22Rv1 (cell line): ENCODE measurements around the gene METTL15.
"Not testable (repeated sequence)": the region's sequence is repeated elsewhere in the genome, so short reads cannot be mapped to it uniquely, and the experiment has no call there.

Experiments
- H3K27ac ChIP-seq: fragments of 450-650 bp; 2 replicates; pipeline ENCODE4 v1.5.1; 2017
- CTCF ChIP-seq: fragments of 450-650 bp; IDR thresholded peaks from 2 replicates; pipeline ENCODE4 v1.5.1; 2017; ENCODE audit warnings: mild to moderate bottlenecking
- ZFX ChIP-seq: fragments of 450-650 bp; IDR thresholded peaks from 2 replicates; pipeline ENCODE4 v1.6.1; 2017; ENCODE audit warnings: antibody characterized with exemption, borderline replicate concordance

The METTL15 gene

GRCh38 chr11:28114116-28114515 is 5.9 kb downstream of the METTL15 start:
- H3K27ac ChIP-seq = no peak overlapping the region

DNA sequence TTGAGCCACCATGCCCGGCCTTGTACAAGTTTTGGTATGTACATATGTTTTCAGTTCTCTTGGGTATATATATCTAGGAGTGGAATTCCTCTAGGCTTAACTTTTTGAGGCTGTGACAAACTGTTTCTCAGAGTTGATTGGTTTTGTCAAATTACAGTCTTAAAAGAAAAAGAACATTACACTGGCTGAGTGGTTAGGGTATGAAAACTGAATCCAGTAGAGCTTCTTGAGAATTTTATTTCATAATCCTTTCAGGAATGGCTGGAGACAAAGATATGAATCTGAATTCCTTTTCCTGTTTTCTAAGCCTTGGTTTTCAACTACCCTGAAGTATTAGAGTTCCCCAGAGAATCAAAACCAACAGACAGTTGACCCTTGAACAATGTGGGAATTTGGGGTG is 6.5 kb downstream of the METTL15 start:
- H3K27ac ChIP-seq = no peak overlapping the region
- TF ChIP-seq CTCF (no peak), ZFX (no peak)

More at GRCh38 chr11:28114116-28114515, 5.9 kb downstream of the METTL15 start:
- no peak for TF ChIP-seq ZFX
- no peak for TF ChIP-seq CTCF

GRCh38 chr11:28117712-28118111 is 9.5 kb downstream of the METTL15 start:
- TF ChIP-seq CTCF (no peak), ZFX (no peak)
- H3K27ac ChIP-seq = no peak overlapping the region

DNA sequence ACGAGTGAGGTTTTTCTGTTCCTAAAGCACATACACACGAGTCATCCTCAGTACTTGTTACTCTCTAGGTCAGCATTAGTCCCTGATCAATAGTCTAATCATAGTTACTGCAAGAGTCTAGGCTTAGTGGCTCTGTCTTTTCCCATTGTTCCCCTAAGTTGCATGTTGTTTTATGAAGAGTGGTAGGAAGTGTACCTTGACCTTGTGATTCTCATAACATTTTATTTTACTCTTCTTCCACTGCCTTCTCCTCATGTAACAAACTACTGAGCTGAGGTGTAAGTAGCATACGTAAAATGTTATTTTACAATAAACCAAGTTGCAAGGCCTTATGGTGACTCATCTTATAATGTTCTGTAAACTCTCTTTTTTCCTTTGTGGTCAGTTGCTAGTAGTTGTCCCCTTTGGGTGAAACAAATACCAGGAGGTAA is 15.0 kb downstream of the METTL15 start:
- no peak overlapping the region for H3K27ac ChIP-seq
- no peak for TF ChIP-seq ZFX
- no peak for TF ChIP-seq CTCF

DNA sequence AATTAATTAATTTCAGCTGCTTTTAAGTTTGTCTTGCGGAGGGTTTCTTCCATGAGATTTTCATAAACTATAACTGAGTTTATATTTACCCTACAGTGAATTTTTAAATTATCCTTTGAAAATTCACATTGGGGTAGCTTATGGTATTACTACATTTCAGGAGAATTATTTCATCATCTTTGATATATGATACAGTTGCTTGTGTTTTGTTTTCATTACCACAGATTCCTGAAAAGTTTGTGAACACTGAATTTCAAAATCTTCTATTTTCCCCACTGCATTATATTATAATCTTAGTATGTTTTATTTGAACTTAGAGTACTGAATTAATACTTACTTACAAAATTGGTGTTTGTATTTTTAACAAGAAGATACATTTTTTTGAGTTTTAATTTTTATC is 24.4 kb downstream of the METTL15 start:
- TF ChIP-seq ZFX (no peak), CTCF (no peak)

DNA sequence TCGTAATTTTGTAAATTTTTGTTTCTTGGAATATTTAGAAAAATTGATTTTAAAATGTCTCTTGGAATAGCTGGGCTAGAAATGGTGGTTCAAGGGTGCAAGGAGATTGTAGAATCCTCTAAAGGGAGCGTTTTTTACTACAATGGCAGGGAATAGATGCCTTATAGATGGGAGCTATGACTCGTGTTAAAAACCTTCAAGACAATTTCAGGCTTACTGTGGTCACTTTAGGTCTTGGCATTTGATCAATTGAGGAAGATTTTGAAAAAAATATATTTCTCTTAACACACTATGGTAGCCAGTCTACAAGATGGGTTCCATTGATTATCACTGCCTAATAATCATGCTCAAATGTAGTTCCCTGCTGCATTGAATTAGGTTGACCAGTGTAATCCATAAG is 25.0 kb downstream of the METTL15 start:
- no peak overlapping the region for H3K27ac ChIP-seq
- TF ChIP-seq ZFX (no peak), CTCF (no peak)

More for the DNA sequence above, 24.4 kb downstream of the METTL15 start:
- no peak overlapping the region for H3K27ac ChIP-seq

GRCh38 chr11:28136157-28136556 is 28.0 kb downstream of the METTL15 start:
- H3K27ac ChIP-seq = not testable (repeated sequence)

GRCh38 chr11:28137366-28137765 is 29.2 kb downstream of the METTL15 start:
- no peak overlapping the region for H3K27ac ChIP-seq
- TF ChIP-seq CTCF = no peak
